ENCODE measurements around the gene SLC16A12.

GRCh38 chr10:89547853-89548513, 12.6 kb upstream of the SLC16A12 start:
- TF ChIP-seq EP300 (IDR thresholded peaks at IDR 0.05; ENCODE audit: borderline replicate concordance in 1 of 2, low read depth in 2 of 2, low read length in 2 of 2) (no peak), POLR2A (IDR thresholded peaks at IDR 0.05; ENCODE audit: control extremely low read depth in 1 of 2, low read depth in 2 of 2, low read length in 2 of 2) (no peak), POLR2AphosphoS5 (IDR thresholded peaks at IDR 0.05; ENCODE audit: low read depth, low read length) (no peak), EZH2 (IDR thresholded peaks at IDR 0.05; ENCODE audit: low read depth, low read length, severe bottlenecking) (no peak), CTCF (IDR thresholded peaks at IDR 0.05; ENCODE audit: control extremely low read depth in 1 of 3, insufficient read depth in 1 of 3, low read depth in 1 of 3, low read length in 3 of 3) (no peak), SP2 (IDR thresholded peaks at IDR 0.05; ENCODE audit: low read length) (no peak), JUND (IDR thresholded peaks at IDR 0.05; ENCODE audit: low read length) (no peak), ASH2L (IDR thresholded peaks at IDR 0.05; ENCODE audit: low read length) (no peak), FOSL1 (IDR thresholded peaks at IDR 0.05; ENCODE audit: insufficient read depth, low read depth, low read length) (no peak), NRF1 (IDR thresholded peaks at IDR 0.05; ENCODE audit: low read depth, low read length) (no peak), SIN3A (conservative IDR thresholded peaks at IDR 0.05 in 1 of 2, IDR thresholded peaks at IDR 0.05 in 1 of 2; ENCODE audit: low read depth in 1 of 2, low read length in 2 of 2) (no peak), TAF1 (IDR thresholded peaks at IDR 0.05; ENCODE audit: low read depth, low read length) (no peak), ATF2 (IDR thresholded peaks at IDR 0.05; ENCODE audit: low read length) (no peak), EGR1 (IDR thresholded peaks at IDR 0.05; ENCODE audit: borderline replicate concordance, low read depth, low read length) (no peak)

Measured in H1 (cell line).